K562 (cell line): ENCODE results near the gene CTDNEP1. TPM values are rescaled to one million over a fixed set of nuclear protein-coding genes. Genes with fewer than 3 reads are reported as not detected.
A peak's percentile ranks its signal among the peaks of the same experiment; 100 is the strongest.

ENCODE experiments used
- ARHGAP35 ChIP-seq: fragments of 450-650 bp; IDR thresholded peaks from 2 replicates; pipeline ENCODE4 v1.6.1; 2018; ENCODE audit not compliant: partially characterized antibody
- BRD4 ChIP-seq: fragments of 200-600 bp; sonication (generic); IDR thresholded peaks from 2 replicates; pipeline ENCODE4 v1.6.1; 2017; ENCODE audit warnings: inconsistent platforms
- ELF4 ChIP-seq: fragments of 450-650 bp; formaldehyde crosslinking; IDR thresholded peaks from 2 replicates; pipeline ENCODE4 v1.4.0; 2022; ENCODE audit warnings: missing genetic modification characterization
- MGA ChIP-seq: fragments of 450-650 bp; IDR thresholded peaks from 2 replicates; pipeline ENCODE4 v1.6.1; 2016; ENCODE audit warnings: mild to moderate bottlenecking, moderate library complexity
- MIER1 ChIP-seq: fragments of 450-650 bp; IDR thresholded peaks from 2 replicates; pipeline ENCODE4 v1.6.1; 2016; ENCODE audit warnings: antibody characterized with exemption, mild to moderate bottlenecking, low read depth
- NR2F6 ChIP-seq: fragments of 450-650 bp; formaldehyde crosslinking; IDR thresholded peaks from 2 replicates; pipeline ENCODE4 v1.4.0; 2020; ENCODE audit warnings: mild to moderate bottlenecking
- TAF1 ChIP-seq: IDR thresholded peaks from 2 replicates; pipeline ENCODE4 v1.6.1; 2011; ENCODE audit warnings: mild to moderate bottlenecking, low read length, moderate library complexity; ENCODE audit not compliant: insufficient read depth, control insufficient read depth, severe bottlenecking; ENCODE audit errors: extremely low read depth
- ZBTB26 ChIP-seq: fragments of 450-650 bp; formaldehyde crosslinking; IDR thresholded peaks from 2 replicates; pipeline ENCODE4 v1.4.0; 2022; ENCODE audit warnings: missing genetic modification characterization
- polyA plus RNA-seq, 8 experiments: library from polyadenylated mRNA; depleted of rRNA in 4 of 8; stranded (reverse) in 5 of 8; unstranded in 3 of 8; fragments of >200 nt; fragmentation: Nextera tagmentation in 2 of 8; fragmentation: Illumina TruSeq in 1 of 8; extraction: Ambion mirVana in 2 of 8; extraction: Trizol in 1 of 8; gene quantifications; 2 replicates each; pipeline versions ENCODE4 v1.2.1 to v1.2.3, GENCODE V29; 2011 to 2014; ENCODE audit warnings: inconsistent platforms in 1 of 8, missing spikeins in 1 of 8
- total RNA-seq, 7 experiments: library from RNA; depleted of rRNA in 6 of 7; stranded (reverse); fragments of >200 nt in 6 of 7; fragmentation: Illumina TruSeq in 2 of 7; extraction: Trizol in 2 of 7; gene quantifications; 2 replicates each; pipeline versions ENCODE4 v1.2.1 to v1.2.3, GENCODE V29; 2011 to 2021; ENCODE audit warnings: low replicate concordance in 1 of 7

The CTDNEP1 gene
- total and polyA plus RNA-seq, 9 of the 15 experiments (the other 6 are each of a cell fraction or from before 2014, with no cell fraction given), result 10.7 to 150 (median 28.5) TPM

- no peak for TF ChIP-seq MGA
- no peak for TF ChIP-seq BRD4
- 0 out of 2 replicates have a peak, but pooled peaks have one; percentile 53 for TF ChIP-seq ELF4 (CRISPR knock-in tag)
- no peak for TF ChIP-seq NR2F6 (CRISPR knock-in tag)
- TF ChIP-seq ARHGAP35, result no peak
- TF ChIP-seq MIER1, result no peak
- peak; percentile 31 for TF ChIP-seq TAF1
- no peak for TF ChIP-seq ZBTB26
Measured at GRCh38 chr17:7238420-7239090, 13.0 kb downstream of the CTDNEP1 start (continued).
